ENCODE results near the gene LY86. TPM values are rescaled to one million over a fixed set of nuclear protein-coding genes. Genes with fewer than 3 reads are reported as not detected.

The LY86 gene
- total RNA-seq, 1 experiment from 2014 or later, result not detected

- DNase-seq (ENCODE audit: extremely low read depth, low read depth), result peak; percentile 55
Observed at GRCh38 chr6:6696867-6697531, 108.5 kb downstream of the LY86 start.

DNA sequence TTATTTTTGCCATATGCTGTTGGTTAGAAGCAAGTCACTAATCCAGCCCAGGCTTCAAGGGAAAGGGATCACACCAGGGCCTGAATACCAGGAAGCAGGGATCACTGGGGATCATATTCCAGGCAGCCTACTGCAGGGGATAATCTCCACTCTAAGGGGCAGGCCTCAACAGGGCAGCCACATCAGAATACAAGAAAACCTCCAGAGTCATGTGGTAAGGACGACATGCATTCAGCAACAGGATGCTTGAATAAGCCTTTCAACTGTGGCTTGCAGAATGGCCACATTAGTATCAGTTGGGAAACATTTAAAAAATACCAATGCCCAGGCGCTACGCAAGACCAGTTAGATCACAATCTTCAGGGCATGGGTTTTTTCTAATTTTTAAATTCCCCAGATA, 109.1 kb downstream of the LY86 start:
- no peak for DNase-seq (ENCODE audit: extremely low read depth, low read depth)

DNA sequence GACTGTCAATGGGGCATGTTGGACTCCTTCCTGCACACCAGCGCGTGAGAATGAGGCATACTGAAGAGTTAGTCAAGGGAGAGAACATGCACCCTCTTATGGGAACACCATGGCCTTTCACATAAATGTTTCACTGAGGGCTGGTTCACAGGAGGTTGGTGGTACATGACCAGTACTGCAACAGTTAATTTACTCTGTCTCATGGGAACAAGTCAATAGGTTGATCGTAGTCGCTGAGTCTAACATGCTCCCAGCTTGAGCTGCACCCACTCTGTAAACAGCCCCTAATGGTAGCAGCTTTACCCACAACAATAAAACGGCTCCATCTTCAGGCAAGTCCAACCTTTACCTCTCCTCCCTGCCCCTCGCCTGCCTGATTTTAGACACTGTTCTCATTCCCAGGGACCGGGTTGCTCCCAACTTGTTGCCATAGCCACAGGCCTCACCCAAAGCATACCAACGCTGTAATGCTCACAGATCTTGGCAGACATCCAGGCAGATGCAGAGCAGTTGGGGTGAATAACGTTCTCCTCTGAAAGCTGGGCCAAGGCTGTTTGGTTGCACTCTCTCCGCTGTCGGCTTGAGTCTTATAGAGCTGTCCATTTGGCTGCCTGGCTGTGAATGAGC, 111.3 kb downstream of the LY86 start:
- DNase-seq (ENCODE audit: extremely low read depth, low read depth), result peak; percentile 52

- no peak for DNase-seq (ENCODE audit: extremely low read depth, low read depth)
Observed at GRCh38 chr6:6700407-6701270, 112.1 kb downstream of the LY86 start.

- DNase-seq (ENCODE audit: extremely low read depth, low read depth), result no peak
Observed at GRCh38 chr6:6701864-6702263, 113.3 kb downstream of the LY86 start.

GRCh38 chr6:6703699-6704098, 115.2 kb downstream of the LY86 start:
- DNase-seq (ENCODE audit: extremely low read depth, low read depth), result no peak

Data from NCI-H460 (cell line).